ENCODE data around the gene TARS1.

The TARS1 gene

GRCh38 chr5:33479311-33479710 lies 38.5 kb downstream of the TARS1 start:
- Histone ChIP-seq H3K4me1 (ENCODE audit: insufficient read depth, low read length) (no peaks in the 10 kb centered on the region), H3K36me3 (ENCODE audit: insufficient read depth, low read length) (peaks cover 30% of the 10 kb centered on the region), H3K27me3 (ENCODE audit: insufficient read depth, low read length) (no peaks in the 10 kb centered on the region), H3K9me3 (ENCODE audit: low read length) (peaks cover 6% of the 10 kb centered on the region), H2AFZ (ENCODE audit: low read depth, low read length) (no peak overlapping the region), H3K4me3 (ENCODE audit: low read length) (no peak overlapping the region)

- H3K27me3 ChIP-seq (ENCODE audit: insufficient read depth, low read length) = no peaks in the 10 kb centered on the region
- no peaks in the 10 kb centered on the region for H3K4me1 ChIP-seq (ENCODE audit: insufficient read depth, low read length)
- H3K9me3 ChIP-seq (ENCODE audit: low read length) = peaks cover 6% of the 10 kb centered on the region
- H3K4me3 ChIP-seq (ENCODE audit: low read length) = no peak overlapping the region
- H3K36me3 ChIP-seq (ENCODE audit: insufficient read depth, low read length) = peaks cover 17% of the 10 kb centered on the region
- H2AFZ ChIP-seq (ENCODE audit: low read depth, low read length) = no peak overlapping the region
These were observed 40.1 kb downstream of the TARS1 start for GRCh38 chr5:33480876-33481275.

- no peak overlapping the region for H2AFZ ChIP-seq (ENCODE audit: low read depth, low read length)
- H3K4me3 ChIP-seq (ENCODE audit: low read length) = no peak overlapping the region
- H3K36me3 ChIP-seq (ENCODE audit: insufficient read depth, low read length) = peaks cover 4% of the 10 kb centered on the region
- H3K27me3 ChIP-seq (ENCODE audit: insufficient read depth, low read length) = no peaks in the 10 kb centered on the region
- H3K4me1 ChIP-seq (ENCODE audit: insufficient read depth, low read length) = no peaks in the 10 kb centered on the region
- H3K9me3 ChIP-seq (ENCODE audit: low read length) = no peaks in the 10 kb centered on the region
These were observed 41.6 kb downstream of the TARS1 start for GRCh38 chr5:33482335-33482734.

- Histone ChIP-seq H3K36me3 (ENCODE audit: insufficient read depth, low read length) (no peaks in the 10 kb centered on the region), H2AFZ (ENCODE audit: low read depth, low read length) (no peak overlapping the region), H3K27me3 (ENCODE audit: insufficient read depth, low read length) (no peaks in the 10 kb centered on the region), H3K4me1 (ENCODE audit: insufficient read depth, low read length) (peaks cover 6% of the 10 kb centered on the region), H3K9me3 (ENCODE audit: low read length) (no peaks in the 10 kb centered on the region), H3K4me3 (ENCODE audit: low read length) (no peak overlapping the region)
These were observed 46.5 kb downstream of the TARS1 start for GRCh38 chr5:33487236-33487635.

GRCh38 chr5:33488558-33489355 lies 48.0 kb downstream of the TARS1 start:
- Histone ChIP-seq H3K4me3 (ENCODE audit: low read length) (no peak overlapping the region), H3K27me3 (ENCODE audit: insufficient read depth, low read length) (no peaks in the 10 kb centered on the region), H3K9me3 (ENCODE audit: low read length) (no peaks in the 10 kb centered on the region), H3K4me1 (ENCODE audit: insufficient read depth, low read length) (peaks cover 12% of the 10 kb centered on the region), H3K36me3 (ENCODE audit: insufficient read depth, low read length) (no peaks in the 10 kb centered on the region), H2AFZ (ENCODE audit: low read depth, low read length) (no peak overlapping the region)

GRCh38 chr5:33489481-33490067 lies 48.8 kb downstream of the TARS1 start:
- Histone ChIP-seq H3K4me3 (ENCODE audit: low read length) (no peak overlapping the region), H2AFZ (ENCODE audit: low read depth, low read length) (no peak overlapping the region), H3K36me3 (ENCODE audit: insufficient read depth, low read length) (no peaks in the 10 kb centered on the region), H3K4me1 (ENCODE audit: insufficient read depth, low read length) (peaks cover 20% of the 10 kb centered on the region), H3K9me3 (ENCODE audit: low read length) (no peaks in the 10 kb centered on the region), H3K27me3 (ENCODE audit: insufficient read depth, low read length) (no peaks in the 10 kb centered on the region)

- no peaks in the 10 kb centered on the region for H3K27me3 ChIP-seq (ENCODE audit: insufficient read depth, low read length)
- H2AFZ ChIP-seq (ENCODE audit: low read depth, low read length) = no peak overlapping the region
- peaks cover 20% of the 10 kb centered on the region for H3K4me1 ChIP-seq (ENCODE audit: insufficient read depth, low read length)
- no peaks in the 10 kb centered on the region for H3K9me3 ChIP-seq (ENCODE audit: low read length)
- H3K36me3 ChIP-seq (ENCODE audit: insufficient read depth, low read length) = no peaks in the 10 kb centered on the region
- H3K4me3 ChIP-seq (ENCODE audit: low read length) = no peak overlapping the region
These were observed 49.4 kb downstream of the TARS1 start for GRCh38 chr5:33490071-33490665.

- Histone ChIP-seq H2AFZ (ENCODE audit: low read depth, low read length) (no peak overlapping the region), H3K4me3 (ENCODE audit: low read length) (no peak overlapping the region), H3K36me3 (ENCODE audit: insufficient read depth, low read length) (no peaks in the 10 kb centered on the region), H3K27me3 (ENCODE audit: insufficient read depth, low read length) (no peaks in the 10 kb centered on the region), H3K9me3 (ENCODE audit: low read length) (no peaks in the 10 kb centered on the region), H3K4me1 (ENCODE audit: insufficient read depth, low read length) (peaks cover 20% of the 10 kb centered on the region)
These were observed 51.2 kb downstream of the TARS1 start for GRCh38 chr5:33491941-33492340.

GRCh38 chr5:33494466-33494865 lies 53.7 kb downstream of the TARS1 start:
- Histone ChIP-seq H3K36me3 (ENCODE audit: insufficient read depth, low read length) (no peaks in the 10 kb centered on the region), H3K4me3 (ENCODE audit: low read length) (no peak overlapping the region), H3K27me3 (ENCODE audit: insufficient read depth, low read length) (no peaks in the 10 kb centered on the region), H3K4me1 (ENCODE audit: insufficient read depth, low read length) (peaks cover 20% of the 10 kb centered on the region), H2AFZ (ENCODE audit: low read depth, low read length) (no peak overlapping the region), H3K9me3 (ENCODE audit: low read length) (no peaks in the 10 kb centered on the region)

- Histone ChIP-seq H3K27me3 (ENCODE audit: insufficient read depth, low read length) (no peaks in the 10 kb centered on the region), H3K4me1 (ENCODE audit: insufficient read depth, low read length) (no peaks in the 10 kb centered on the region), H2AFZ (ENCODE audit: low read depth, low read length) (no peak overlapping the region), H3K36me3 (ENCODE audit: insufficient read depth, low read length) (no peaks in the 10 kb centered on the region), H3K9me3 (ENCODE audit: low read length) (peaks cover 3% of the 10 kb centered on the region), H3K4me3 (ENCODE audit: low read length) (no peak overlapping the region)
These were observed 60.5 kb downstream of the TARS1 start for GRCh38 chr5:33501260-33501659.

GRCh38 chr5:33501899-33502298 lies 61.1 kb downstream of the TARS1 start:
- H3K36me3 ChIP-seq (ENCODE audit: insufficient read depth, low read length) = no peaks in the 10 kb centered on the region
- no peaks in the 10 kb centered on the region for H3K4me1 ChIP-seq (ENCODE audit: insufficient read depth, low read length)

GRCh38 chr5:33504570-33504969 lies 63.8 kb downstream of the TARS1 start:
- Histone ChIP-seq H3K36me3 (ENCODE audit: insufficient read depth, low read length) (no peaks in the 10 kb centered on the region), H3K4me3 (ENCODE audit: low read length) (no peak overlapping the region), H2AFZ (ENCODE audit: low read depth, low read length) (no peak overlapping the region), H3K4me1 (ENCODE audit: insufficient read depth, low read length) (no peaks in the 10 kb centered on the region), H3K27me3 (ENCODE audit: insufficient read depth, low read length) (no peaks in the 10 kb centered on the region), H3K9me3 (ENCODE audit: low read length) (peaks cover 3% of the 10 kb centered on the region)

More at GRCh38 chr5:33501899-33502298, 61.1 kb downstream of the TARS1 start:
- H3K27me3 ChIP-seq (ENCODE audit: insufficient read depth, low read length) = no peaks in the 10 kb centered on the region
- H3K4me3 ChIP-seq (ENCODE audit: low read length) = no peak overlapping the region
- H3K9me3 ChIP-seq (ENCODE audit: low read length) = peaks cover 3% of the 10 kb centered on the region
- H2AFZ ChIP-seq (ENCODE audit: low read depth, low read length) = no peak overlapping the region

GRCh38 chr5:33507426-33507825 lies 66.7 kb downstream of the TARS1 start:
- H3K27me3 ChIP-seq (ENCODE audit: insufficient read depth, low read length) = no peaks in the 10 kb centered on the region
- no peak overlapping the region for H3K4me3 ChIP-seq (ENCODE audit: low read length)
- no peaks in the 10 kb centered on the region for H3K36me3 ChIP-seq (ENCODE audit: insufficient read depth, low read length)
- H2AFZ ChIP-seq (ENCODE audit: low read depth, low read length) = no peak overlapping the region
- no peaks in the 10 kb centered on the region for H3K4me1 ChIP-seq (ENCODE audit: insufficient read depth, low read length)
- H3K9me3 ChIP-seq (ENCODE audit: low read length) = peaks cover 3% of the 10 kb centered on the region
